GM12872 (cell line): ENCODE data around the gene POGK.

Source experiments
- TF ChIP-seq, protein P1 (sequence below): IDR thresholded peaks from 3 replicates; pipeline ENCODE4 v1.5.1; 2011; ENCODE audit warnings: low read depth, mild to moderate bottlenecking, low read length, moderate library complexity; ENCODE audit not compliant: insufficient read depth

The POGK gene

DNA sequence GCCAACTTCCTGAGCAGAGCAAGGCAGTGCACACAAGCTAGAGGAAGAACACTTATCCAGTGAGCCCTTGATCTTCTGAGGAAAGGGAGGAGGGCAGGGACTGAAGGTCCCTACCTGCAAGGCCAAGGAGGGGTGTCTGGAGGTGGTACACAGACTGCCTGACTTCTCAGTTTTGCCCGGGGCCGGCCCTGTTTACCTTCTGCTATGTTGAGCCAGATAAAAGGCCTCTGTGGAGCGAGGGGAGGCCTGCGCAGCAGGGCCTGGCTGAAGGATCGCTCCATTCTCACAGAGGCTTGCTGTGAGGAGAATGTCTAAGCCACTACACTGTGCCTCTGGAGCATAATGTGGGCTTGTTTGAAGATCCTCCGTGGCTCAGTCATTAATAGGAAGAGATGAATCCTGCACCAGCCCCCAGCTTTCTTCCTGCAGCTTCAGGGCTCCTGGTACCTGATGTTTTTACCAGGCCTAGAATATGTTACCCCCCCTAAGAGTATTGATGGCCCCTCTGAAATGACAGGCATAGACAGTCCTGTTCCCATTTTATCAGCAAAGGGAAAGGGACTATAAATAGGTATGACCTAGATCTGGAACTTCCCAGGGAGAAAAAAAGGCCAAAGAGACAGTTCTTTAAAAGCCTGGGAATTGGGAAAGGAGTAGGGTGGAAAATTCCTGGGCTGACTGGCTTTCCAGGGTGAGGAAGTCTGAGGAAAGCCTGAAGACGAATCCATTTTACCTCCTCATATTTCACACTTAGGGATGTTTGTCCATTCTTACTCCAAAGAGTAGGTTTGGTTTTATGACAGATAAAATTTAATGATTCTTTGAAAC lies 4.7 kb downstream of the POGK start:
- TF ChIP-seq, protein P1, sequence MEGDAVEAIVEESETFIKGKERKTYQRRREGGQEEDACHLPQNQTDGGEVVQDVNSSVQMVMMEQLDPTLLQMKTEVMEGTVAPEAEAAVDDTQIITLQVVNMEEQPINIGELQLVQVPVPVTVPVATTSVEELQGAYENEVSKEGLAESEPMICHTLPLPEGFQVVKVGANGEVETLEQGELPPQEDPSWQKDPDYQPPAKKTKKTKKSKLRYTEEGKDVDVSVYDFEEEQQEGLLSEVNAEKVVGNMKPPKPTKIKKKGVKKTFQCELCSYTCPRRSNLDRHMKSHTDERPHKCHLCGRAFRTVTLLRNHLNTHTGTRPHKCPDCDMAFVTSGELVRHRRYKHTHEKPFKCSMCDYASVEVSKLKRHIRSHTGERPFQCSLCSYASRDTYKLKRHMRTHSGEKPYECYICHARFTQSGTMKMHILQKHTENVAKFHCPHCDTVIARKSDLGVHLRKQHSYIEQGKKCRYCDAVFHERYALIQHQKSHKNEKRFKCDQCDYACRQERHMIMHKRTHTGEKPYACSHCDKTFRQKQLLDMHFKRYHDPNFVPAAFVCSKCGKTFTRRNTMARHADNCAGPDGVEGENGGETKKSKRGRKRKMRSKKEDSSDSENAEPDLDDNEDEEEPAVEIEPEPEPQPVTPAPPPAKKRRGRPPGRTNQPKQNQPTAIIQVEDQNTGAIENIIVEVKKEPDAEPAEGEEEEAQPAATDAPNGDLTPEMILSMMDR, result no peak

DNA sequence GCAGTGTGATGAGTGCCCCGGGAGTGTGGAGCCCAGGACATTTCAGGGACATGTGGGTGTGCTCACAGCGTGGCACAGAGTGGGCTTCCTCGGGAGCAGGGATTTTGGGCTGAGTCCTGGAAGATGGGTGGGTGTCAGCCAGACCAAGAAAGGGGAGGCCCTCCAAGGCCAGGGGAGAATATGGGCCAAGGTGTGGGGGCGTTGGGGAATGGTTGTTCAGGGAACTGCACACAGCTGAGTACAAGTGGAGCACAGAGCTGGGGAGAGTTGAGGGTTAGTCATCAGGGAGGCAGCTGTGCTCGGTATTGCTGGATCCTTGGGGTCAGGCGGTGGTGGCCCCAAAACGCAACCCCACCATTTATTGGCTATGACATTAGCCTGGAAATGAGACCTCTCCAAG lies 5.5 kb downstream of the POGK start:
- TF ChIP-seq, protein P1, result no peak

DNA sequence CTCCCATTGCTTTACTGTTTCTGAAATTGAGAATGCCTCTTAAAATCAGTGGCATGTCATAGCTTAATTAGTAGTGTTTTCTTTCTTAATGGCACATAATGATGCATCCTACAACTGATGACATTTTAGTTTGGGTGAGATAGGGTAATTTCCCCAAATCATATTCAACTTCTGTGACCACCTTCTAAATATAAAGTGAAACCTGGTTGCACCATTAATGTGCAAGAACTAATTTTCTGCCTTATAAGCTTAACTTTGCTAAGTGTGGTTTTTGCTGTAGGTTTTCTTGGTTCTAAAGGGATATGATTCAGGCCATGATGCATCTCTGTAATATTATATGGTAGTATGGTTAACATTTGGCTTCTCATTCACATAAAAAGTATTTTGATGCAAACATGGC lies 8.9 kb downstream of the POGK start:
- TF ChIP-seq, protein P1, result no peak

DNA sequence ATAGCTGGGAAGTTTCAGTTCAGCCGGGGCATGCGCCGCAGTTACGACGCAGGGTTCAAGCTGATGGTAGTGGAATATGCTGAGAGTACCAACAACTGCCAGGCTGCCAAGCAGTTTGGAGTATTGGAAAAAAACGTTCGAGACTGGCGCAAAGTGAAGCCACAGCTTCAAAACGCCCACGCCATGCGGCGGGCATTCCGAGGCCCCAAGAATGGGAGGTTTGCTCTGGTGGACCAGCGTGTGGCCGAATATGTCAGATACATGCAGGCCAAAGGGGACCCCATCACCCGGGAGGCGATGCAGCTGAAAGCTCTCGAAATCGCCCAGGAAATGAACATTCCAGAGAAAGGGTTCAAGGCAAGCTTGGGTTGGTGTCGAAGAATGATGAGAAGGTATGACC lies 9.9 kb downstream of the POGK start:
- TF ChIP-seq, protein P1, result no peak

DNA sequence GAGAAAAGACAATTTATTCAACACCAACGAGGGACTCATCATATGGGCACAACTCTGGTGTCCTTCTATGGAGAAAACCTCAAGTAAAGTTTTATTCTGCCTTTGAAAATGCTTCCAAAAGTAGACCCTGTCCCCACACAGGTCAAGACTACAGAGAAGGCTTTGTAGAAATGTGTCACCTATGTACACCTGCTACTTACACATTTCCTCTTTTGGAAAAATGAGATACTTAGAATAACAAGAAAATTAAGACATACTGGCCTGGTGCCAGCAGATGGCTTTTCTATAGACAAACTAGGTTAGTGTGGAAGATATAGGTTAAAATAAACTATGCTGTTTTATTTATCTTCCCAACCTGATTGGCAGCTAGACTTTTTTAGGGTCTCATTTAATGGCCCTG lies 13.6 kb downstream of the POGK start:
- TF ChIP-seq, protein P1, result no peak

DNA sequence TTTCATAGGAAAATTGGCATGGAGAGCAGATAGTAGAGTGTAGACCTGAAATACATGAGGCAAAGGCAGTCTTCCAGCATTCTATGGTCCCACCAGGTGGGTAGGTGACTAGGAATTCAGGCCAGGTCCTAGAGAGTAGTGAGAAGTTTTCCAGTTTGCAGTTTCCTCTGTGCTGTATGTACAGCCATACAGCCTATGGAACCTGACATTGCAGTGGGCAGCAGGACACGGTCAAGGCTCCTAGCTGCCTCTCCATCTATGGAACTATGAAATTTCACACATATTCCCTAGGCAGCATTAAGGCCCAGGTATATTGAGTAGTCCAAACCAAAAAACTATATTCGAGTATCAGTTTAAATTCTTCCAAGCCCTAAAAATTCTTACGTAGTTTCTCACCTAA lies 16.3 kb downstream of the POGK start:
- TF ChIP-seq, protein P1, result no peak

DNA sequence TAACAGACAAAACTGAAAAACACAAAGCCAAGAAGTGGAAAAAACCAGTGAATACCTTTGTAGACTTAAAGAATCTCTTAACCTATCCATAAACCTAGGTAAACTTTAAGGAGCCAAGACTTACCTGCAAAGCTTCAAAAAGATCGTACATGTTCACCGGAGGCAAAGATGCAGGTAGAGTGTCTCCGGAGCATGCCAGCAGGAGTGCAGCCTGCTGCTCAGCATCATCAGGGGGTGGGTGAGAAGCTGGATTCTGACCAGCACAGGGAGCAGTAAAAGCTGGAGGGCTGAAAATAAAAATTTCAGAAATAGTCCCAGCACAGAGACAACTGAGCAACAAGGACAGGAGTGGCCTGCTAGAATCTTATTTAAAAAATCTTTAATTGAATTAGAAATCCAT lies 18.7 kb downstream of the POGK start:
- TF ChIP-seq, protein P1, result no peak
